Measurements from ENCODE around the gene MBNL1.

DNA sequence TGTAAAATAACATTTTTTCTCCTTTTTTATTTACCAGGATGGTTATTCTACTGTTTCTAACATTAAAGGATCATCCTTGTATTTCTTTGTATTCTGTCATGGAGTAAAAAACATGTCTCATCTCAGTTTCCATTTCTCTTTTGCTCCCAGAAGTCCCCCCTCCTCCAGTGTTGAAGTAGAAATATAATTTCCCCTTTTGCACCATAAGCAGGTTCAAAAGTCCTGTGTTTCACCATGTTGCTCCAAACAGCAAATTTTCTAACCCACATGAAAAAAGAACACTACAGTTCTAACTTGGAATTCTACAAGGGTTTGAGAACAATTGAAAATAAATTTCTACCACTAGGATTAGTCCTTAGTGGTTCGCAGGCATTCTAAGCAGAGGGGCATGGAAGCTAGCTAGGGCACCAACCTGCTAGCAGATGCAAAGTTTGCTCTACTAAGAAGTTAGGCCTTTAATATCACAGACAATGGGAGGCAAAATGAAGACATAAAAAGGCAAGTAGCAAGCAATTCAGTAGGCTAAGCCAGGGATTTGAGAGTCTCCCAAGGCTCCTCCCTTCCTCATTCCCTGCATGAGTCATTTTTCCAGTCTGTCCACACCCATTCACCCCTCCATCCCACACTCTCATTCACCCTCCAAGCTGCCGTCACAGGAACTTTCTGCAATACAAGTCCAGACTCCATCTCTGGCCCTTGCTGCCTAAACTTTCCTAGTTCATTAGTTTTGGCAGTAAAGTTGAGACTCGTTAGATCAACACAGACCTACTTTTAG is 2.3 kb upstream of the MBNL1 start:
- no peak for TF ChIP-seq CTCF (IDR thresholded peaks at IDR 0.05)
- peak in 1 of 2 donors; percentile 70 for TF ChIP-seq POLR2A (IDR thresholded peaks at IDR 0.05)

Data from vagina (tissue), 2 donors.